GM19240 (cell line): ENCODE data around the gene TAB2.

ENCODE experiments used
- DNase-seq: peaks from one replicate; pipeline ENCODE4 v3.0.0; 2011; ENCODE audit warnings: low spot score; ENCODE audit not compliant: insufficient read length

Gene TAB2

GRCh38 chr6:149410557-149410956, 93.0 kb downstream of the TAB2 start:
- no peak for DNase-seq

GRCh38 chr6:149414009-149414408, 96.5 kb downstream of the TAB2 start:
- no peak for DNase-seq

GRCh38 chr6:149414821-149415220, 97.3 kb downstream of the TAB2 start:
- DNase-seq: no peak

- DNase-seq: no peak
Observed at GRCh38 chr6:149419696-149420404, 102.3 kb downstream of the TAB2 start.

GRCh38 chr6:149421132-149421531, 103.6 kb downstream of the TAB2 start:
- DNase-seq: no peak

GRCh38 chr6:149422581-149422980, 105.1 kb downstream of the TAB2 start:
- DNase-seq: no peak

- DNase-seq: no peak
Observed at GRCh38 chr6:149423964-149424440, 106.5 kb downstream of the TAB2 start.

GRCh38 chr6:149425224-149425623, 107.7 kb downstream of the TAB2 start:
- DNase-seq: no peak

- DNase-seq: no peak
Observed at GRCh38 chr6:149425754-149426153, 108.2 kb downstream of the TAB2 start.

GRCh38 chr6:149428606-149429005, 111.1 kb downstream of the TAB2 start:
- DNase-seq: no peak

- no peak for DNase-seq
Observed at GRCh38 chr6:149429427-149430360, 112.2 kb downstream of the TAB2 start.

GRCh38 chr6:149431905-149432775, 114.6 kb downstream of the TAB2 start:
- peak; percentile 80 for DNase-seq

GRCh38 chr6:149433405-149433804, 115.9 kb downstream of the TAB2 start:
- no peak for DNase-seq

- DNase-seq: no peak
Observed at GRCh38 chr6:149433881-149434280, 116.4 kb downstream of the TAB2 start.

- DNase-seq: no peak
Observed at GRCh38 chr6:149435919-149436586, 118.5 kb downstream of the TAB2 start.

GRCh38 chr6:149436647-149437046, 119.1 kb downstream of the TAB2 start:
- no peak for DNase-seq

GRCh38 chr6:149437212-149437611, 119.7 kb downstream of the TAB2 start:
- no peak for DNase-seq

GRCh38 chr6:149438855-149439254, 121.3 kb downstream of the TAB2 start:
- no peak for DNase-seq

- DNase-seq: no peak
Observed at GRCh38 chr6:149439626-149440025, 122.1 kb downstream of the TAB2 start.

GRCh38 chr6:149440735-149441671, 123.5 kb downstream of the TAB2 start:
- DNase-seq: no peak
